ENCODE measurements around the gene THOC6. TPM values are rescaled to one million over a fixed set of nuclear protein-coding genes. Genes with fewer than 3 reads are reported as not detected.
"Not testable (repeated sequence)": the region's sequence is repeated elsewhere in the genome, so short reads cannot be mapped to it uniquely, and the experiment has no call there.

THOC6 gene
- total RNA-seq, 1 donor from 2014 or later = 22.2 TPM

GRCh38 chr16:3053330-3053710, 29.5 kb downstream of the THOC6 start:
- not testable (repeated sequence) for DNase-seq (ENCODE audit: low read depth in 2 of 2)

- no peak for DNase-seq (ENCODE audit: low read depth in 2 of 2)
Measured at GRCh38 chr16:3054965-3055733, 31.3 kb downstream of the THOC6 start.

- not testable (repeated sequence) for DNase-seq (ENCODE audit: low read depth in 2 of 2)
Measured at GRCh38 chr16:3055734-3056115, 31.9 kb downstream of the THOC6 start.

- DNase-seq (ENCODE audit: low read depth in 2 of 2) = no peak
Measured at GRCh38 chr16:3056336-3057180, 32.7 kb downstream of the THOC6 start.

GRCh38 chr16:3057181-3058138, 33.6 kb downstream of the THOC6 start:
- DNase-seq (ENCODE audit: low read depth in 2 of 2) = no peak

GRCh38 chr16:3058139-3059030, 34.5 kb downstream of the THOC6 start:
- DNase-seq (ENCODE audit: low read depth in 2 of 2) = peak in 1 of 2 donors; percentile 45

GRCh38 chr16:3059041-3059722, 35.3 kb downstream of the THOC6 start:
- peak; percentile 53 to 84 for DNase-seq (ENCODE audit: low read depth in 2 of 2)

GRCh38 chr16:3059723-3060242, 35.9 kb downstream of the THOC6 start:
- DNase-seq (ENCODE audit: low read depth in 2 of 2) = no peak

GRCh38 chr16:3060339-3061127, 36.7 kb downstream of the THOC6 start:
- no peak for DNase-seq (ENCODE audit: low read depth in 2 of 2)

GRCh38 chr16:3062553-3062952, 38.7 kb downstream of the THOC6 start:
- no peak for DNase-seq (ENCODE audit: low read depth in 2 of 2)

GRCh38 chr16:3063625-3064386, 40.0 kb downstream of the THOC6 start:
- no peak for DNase-seq (ENCODE audit: low read depth in 2 of 2)

GRCh38 chr16:3065069-3065741, 41.4 kb downstream of the THOC6 start, which contains the start of gene IL32:
Gene IL32 (plus strand): TSS chr16:3065640. CDS start chr16:3065812, 172 bp downstream.
- peak; percentile 75 to 92 for DNase-seq (ENCODE audit: low read depth in 2 of 2)

- DNase-seq (ENCODE audit: low read depth in 2 of 2) = peak; percentile 18 to 25
Measured at GRCh38 chr16:3065742-3066439, 42.1 kb downstream of the THOC6 start.

- no peak for DNase-seq (ENCODE audit: low read depth in 2 of 2)
Measured at GRCh38 chr16:3066440-3066748, 42.6 kb downstream of the THOC6 start.

GRCh38 chr16:3068487-3068886, 44.7 kb downstream of the THOC6 start:
- no peak for DNase-seq (ENCODE audit: low read depth in 2 of 2)

- not testable (repeated sequence) for DNase-seq (ENCODE audit: low read depth in 2 of 2)
Measured at GRCh38 chr16:3069146-3069545, 45.3 kb downstream of the THOC6 start.

GRCh38 chr16:3070608-3071111, 46.8 kb downstream of the THOC6 start:
- DNase-seq (ENCODE audit: low read depth in 2 of 2) = no peak
